ENCODE results near the gene ATAD3A.
"Not testable (repeated sequence)": the region's sequence is repeated elsewhere in the genome, so short reads cannot be mapped to it uniquely, and the experiment has no call there.

The ATAD3A gene

GRCh38 chr1:1511533-1512285 is at the start of gene ATAD3A:
TSS of gene ATAD3A (plus strand) at chr1:1512162. CDS start at chr1:1512269, 107 bp downstream.
- peak; percentile 96 for DNase-seq
- in situ Hi-C loops (cut with MboI; ENCODE audit: low pct_unique_long_range_greater_than_20kb, low sequenced_read_pairs), result no loop called here

- in situ Hi-C loops (cut with MboI; ENCODE audit: low pct_unique_long_range_greater_than_20kb, low sequenced_read_pairs), result no loop called here
- DNase-seq, result no peak
Observed at GRCh38 chr1:1462318-1462966, 49.5 kb upstream of the ATAD3A start.

GRCh38 chr1:1463312-1463711 is 48.6 kb upstream of the ATAD3A start:
- in situ Hi-C loops (cut with MboI; ENCODE audit: low pct_unique_long_range_greater_than_20kb, low sequenced_read_pairs), result no loop called here

GRCh38 chr1:1468196-1468985 is 43.6 kb upstream of the ATAD3A start:
- in situ Hi-C loops (cut with MboI; ENCODE audit: low pct_unique_long_range_greater_than_20kb, low sequenced_read_pairs); DNase-seq: not testable (repeated sequence)

More at GRCh38 chr1:1463312-1463711, 48.6 kb upstream of the ATAD3A start:
- DNase-seq, result no peak

- DNase-seq, result no peak
Observed at GRCh38 chr1:1470626-1471388, 41.2 kb upstream of the ATAD3A start.

GRCh38 chr1:1471389-1472052 is 40.4 kb upstream of the ATAD3A start, which contains the start of gene ATAD3B:
TSS of gene ATAD3B (plus strand) at chr1:1471765. CDS start at chr1:1471885, 120 bp downstream.
- in situ Hi-C loops (cut with MboI; ENCODE audit: low pct_unique_long_range_greater_than_20kb, low sequenced_read_pairs), result no loop called here
- DNase-seq, result peak; percentile 86

More at GRCh38 chr1:1470626-1471388, 41.2 kb upstream of the ATAD3A start:
- in situ Hi-C loops (cut with MboI; ENCODE audit: low pct_unique_long_range_greater_than_20kb, low sequenced_read_pairs), result no loop called here

GRCh38 chr1:1472053-1472876 is 39.7 kb upstream of the ATAD3A start:
- in situ Hi-C loops (cut with MboI; ENCODE audit: low pct_unique_long_range_greater_than_20kb, low sequenced_read_pairs), result not testable (repeated sequence)
- peak; percentile 18 for DNase-seq

GRCh38 chr1:1476011-1476410 is 36.0 kb upstream of the ATAD3A start:
- in situ Hi-C loops (cut with MboI; ENCODE audit: low pct_unique_long_range_greater_than_20kb, low sequenced_read_pairs), result not testable (repeated sequence)

GRCh38 chr1:1477206-1477605 is 34.8 kb upstream of the ATAD3A start:
- in situ Hi-C loops (cut with MboI; ENCODE audit: low pct_unique_long_range_greater_than_20kb, low sequenced_read_pairs), result no loop called here
- no peak for DNase-seq

More at GRCh38 chr1:1476011-1476410, 36.0 kb upstream of the ATAD3A start:
- not testable (repeated sequence) for DNase-seq

- in situ Hi-C loops (cut with MboI; ENCODE audit: low pct_unique_long_range_greater_than_20kb, low sequenced_read_pairs), result no loop called here
- no peak for DNase-seq
Observed at GRCh38 chr1:1479547-1480487, 32.1 kb upstream of the ATAD3A start.

- in situ Hi-C loops (cut with MboI; ENCODE audit: low pct_unique_long_range_greater_than_20kb, low sequenced_read_pairs); DNase-seq: not testable (repeated sequence)
Observed at GRCh38 chr1:1480488-1480867, 31.5 kb upstream of the ATAD3A start.

GRCh38 chr1:1481811-1482210 is 30.2 kb upstream of the ATAD3A start:
- in situ Hi-C loops (cut with MboI; ENCODE audit: low pct_unique_long_range_greater_than_20kb, low sequenced_read_pairs); DNase-seq: not testable (repeated sequence)

GRCh38 chr1:1482856-1483255 is 29.1 kb upstream of the ATAD3A start:
- DNase-seq, result no peak
- in situ Hi-C loops (cut with MboI; ENCODE audit: low pct_unique_long_range_greater_than_20kb, low sequenced_read_pairs), result no loop called here

GRCh38 chr1:1483714-1484113 is 28.2 kb upstream of the ATAD3A start:
- DNase-seq, result no peak
- in situ Hi-C loops (cut with MboI; ENCODE audit: low pct_unique_long_range_greater_than_20kb, low sequenced_read_pairs), result no loop called here

- in situ Hi-C loops (cut with MboI; ENCODE audit: low pct_unique_long_range_greater_than_20kb, low sequenced_read_pairs); DNase-seq: not testable (repeated sequence)
Observed at GRCh38 chr1:1484976-1485750, 26.8 kb upstream of the ATAD3A start.

All from KBM-7 (cell line).